ENCODE data around the gene FAAP100.

DNA sequence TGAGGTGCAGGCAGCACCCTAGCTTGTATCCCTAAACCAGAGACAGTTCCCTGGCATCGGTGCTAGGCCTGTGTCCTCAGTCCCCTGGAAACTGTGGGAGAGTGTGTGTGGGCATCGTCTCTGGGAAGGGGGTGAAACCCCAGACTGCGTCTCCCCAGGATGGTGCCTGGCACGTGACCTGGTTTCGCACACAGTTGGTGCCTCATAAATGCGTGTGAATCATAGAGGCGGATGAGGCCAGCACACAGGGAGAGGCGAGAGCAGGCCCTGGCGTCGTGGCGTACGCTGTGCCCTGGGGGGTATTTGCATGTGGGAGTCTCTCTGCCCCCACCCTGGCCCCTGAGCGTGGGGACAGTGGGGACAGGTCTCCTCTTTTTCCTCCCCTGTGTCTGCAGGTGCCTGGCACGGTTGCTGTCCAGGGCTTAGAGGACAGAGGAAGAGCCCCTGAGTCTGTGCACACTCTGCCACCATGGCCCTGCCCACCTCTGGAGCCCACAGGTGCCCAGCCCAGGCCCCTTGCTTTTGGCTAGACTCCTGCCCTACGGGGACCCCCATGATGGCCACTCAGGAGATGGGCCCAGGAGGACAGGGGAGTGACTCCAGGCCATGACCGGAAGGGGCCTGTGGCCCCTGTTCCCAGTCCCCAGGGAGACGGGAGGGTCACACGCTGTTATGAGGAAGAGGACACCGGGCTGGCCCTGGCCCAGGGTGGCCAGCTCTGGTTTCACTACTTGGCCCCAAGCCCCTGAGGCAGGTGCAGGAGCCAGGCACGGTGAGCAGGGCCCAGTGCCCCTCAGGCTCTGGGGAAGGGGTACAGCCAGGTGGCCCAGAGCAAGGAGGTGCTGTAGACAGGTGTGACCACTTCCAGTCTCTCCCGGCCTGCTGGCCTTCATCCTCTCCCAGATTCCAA, 25.2 kb downstream of the FAAP100 start:
- no peak for TF ChIP-seq POLR2A (IDR thresholded peaks at IDR 0.05)
- TF ChIP-seq, protein P1, sequence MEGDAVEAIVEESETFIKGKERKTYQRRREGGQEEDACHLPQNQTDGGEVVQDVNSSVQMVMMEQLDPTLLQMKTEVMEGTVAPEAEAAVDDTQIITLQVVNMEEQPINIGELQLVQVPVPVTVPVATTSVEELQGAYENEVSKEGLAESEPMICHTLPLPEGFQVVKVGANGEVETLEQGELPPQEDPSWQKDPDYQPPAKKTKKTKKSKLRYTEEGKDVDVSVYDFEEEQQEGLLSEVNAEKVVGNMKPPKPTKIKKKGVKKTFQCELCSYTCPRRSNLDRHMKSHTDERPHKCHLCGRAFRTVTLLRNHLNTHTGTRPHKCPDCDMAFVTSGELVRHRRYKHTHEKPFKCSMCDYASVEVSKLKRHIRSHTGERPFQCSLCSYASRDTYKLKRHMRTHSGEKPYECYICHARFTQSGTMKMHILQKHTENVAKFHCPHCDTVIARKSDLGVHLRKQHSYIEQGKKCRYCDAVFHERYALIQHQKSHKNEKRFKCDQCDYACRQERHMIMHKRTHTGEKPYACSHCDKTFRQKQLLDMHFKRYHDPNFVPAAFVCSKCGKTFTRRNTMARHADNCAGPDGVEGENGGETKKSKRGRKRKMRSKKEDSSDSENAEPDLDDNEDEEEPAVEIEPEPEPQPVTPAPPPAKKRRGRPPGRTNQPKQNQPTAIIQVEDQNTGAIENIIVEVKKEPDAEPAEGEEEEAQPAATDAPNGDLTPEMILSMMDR (IDR thresholded peaks at IDR 0.05), result no peak

Data from right lobe of liver (tissue), 4 donors.